GM21390 (cell line): ENCODE measurements around the gene FOXO6.

Experiments
- ATAC-seq: cut with Tn5 transposase; IDR thresholded peaks from one replicate; pipeline ENCODE4 v1.9.1; 2021; ENCODE audit not compliant: unreplicated experiment

Gene FOXO6

GRCh38 chr1:41400225-41400624, 39.0 kb downstream of the FOXO6 start:
- ATAC-seq, result no peak

GRCh38 chr1:41401899-41402298, 40.7 kb downstream of the FOXO6 start:
- ATAC-seq, result no peak

GRCh38 chr1:41404308-41404761, 43.1 kb downstream of the FOXO6 start:
- no peak for ATAC-seq

- no peak for ATAC-seq
These were observed 46.5 kb downstream of the FOXO6 start for GRCh38 chr1:41407664-41408252.

GRCh38 chr1:41408691-41409090, 47.5 kb downstream of the FOXO6 start:
- no peak for ATAC-seq

GRCh38 chr1:41409825-41410224, 48.6 kb downstream of the FOXO6 start:
- no peak for ATAC-seq

GRCh38 chr1:41410462-41410861, 49.2 kb downstream of the FOXO6 start:
- ATAC-seq, result no peak

- ATAC-seq, result no peak
These were observed 50.0 kb downstream of the FOXO6 start for GRCh38 chr1:41411229-41411628.

GRCh38 chr1:41412748-41413147, 51.5 kb downstream of the FOXO6 start:
- no peak for ATAC-seq

GRCh38 chr1:41413748-41414281, 52.6 kb downstream of the FOXO6 start:
- ATAC-seq, result no peak

GRCh38 chr1:41414296-41414695, 53.1 kb downstream of the FOXO6 start:
- ATAC-seq, result no peak

GRCh38 chr1:41414716-41415306, 53.6 kb downstream of the FOXO6 start:
- no peak for ATAC-seq

GRCh38 chr1:41416081-41416480, 54.8 kb downstream of the FOXO6 start:
- ATAC-seq, result no peak

GRCh38 chr1:41416552-41417334, 55.5 kb downstream of the FOXO6 start:
- no peak for ATAC-seq

GRCh38 chr1:41417335-41417682, 56.1 kb downstream of the FOXO6 start:
- no peak for ATAC-seq

- no peak for ATAC-seq
These were observed 56.5 kb downstream of the FOXO6 start for GRCh38 chr1:41417746-41418145.

- ATAC-seq, result no peak
These were observed 57.8 kb downstream of the FOXO6 start for GRCh38 chr1:41418857-41419583.

- no peak for ATAC-seq
These were observed 58.5 kb downstream of the FOXO6 start for GRCh38 chr1:41419584-41420295.

- no peak for ATAC-seq
These were observed 59.1 kb downstream of the FOXO6 start for GRCh38 chr1:41420351-41420750.

GRCh38 chr1:41420860-41421259, 59.6 kb downstream of the FOXO6 start:
- no peak for ATAC-seq

- ATAC-seq, result no peak
These were observed 61.1 kb downstream of the FOXO6 start for GRCh38 chr1:41422306-41422705.
